ENCODE data around the gene COX4I2.

The COX4I2 gene

GRCh38 chr20:31654534-31654933, 16.8 kb downstream of the COX4I2 start:
- no peaks in the 10 kb centered on the region for H4K20me1 ChIP-seq (ENCODE audit: insufficient read depth)
- no peaks in the 10 kb centered on the region for H3K4me1 ChIP-seq (ENCODE audit: low read depth, poor library complexity, severe bottlenecking)
- TF ChIP-seq CTCF (conservative IDR thresholded peaks at IDR 0.05; ENCODE audit: low read depth, low read length), result no peak
- H3K79me2 ChIP-seq (ENCODE audit: insufficient read depth, low read depth), result no peaks in the 10 kb centered on the region
- no peak overlapping the region for H3K27ac ChIP-seq
- H2AFZ ChIP-seq (ENCODE audit: low read depth), result no peak overlapping the region
- no peaks in the 10 kb centered on the region for H3K27me3 ChIP-seq (ENCODE audit: insufficient read depth, low read depth)
- H3K9ac ChIP-seq, result no peak overlapping the region
- H3K4me3 ChIP-seq (IDR thresholded peaks at IDR 0.05; ENCODE audit: insufficient read depth, low read depth, low read length), result no peak overlapping the region
- no peaks in the 10 kb centered on the region for H3K36me3 ChIP-seq (ENCODE audit: insufficient read depth)
- H3K4me2 ChIP-seq, result no peak overlapping the region

GRCh38 chr20:31661625-31662371, 24.1 kb downstream of the COX4I2 start:
- H3K9ac ChIP-seq, result peak overlapping the region; percentile 5; the same call in 1 of the 2 replicates
- H3K27me3 ChIP-seq (ENCODE audit: insufficient read depth, low read depth), result no peaks in the 10 kb centered on the region

GRCh38 chr20:31662372-31662854, 24.7 kb downstream of the COX4I2 start:
- Histone ChIP-seq H3K9ac (peak overlapping the region; percentile 5; the same call in 1 of the 2 replicates), H3K4me3 (IDR thresholded peaks at IDR 0.05; ENCODE audit: insufficient read depth, low read depth, low read length) (no peak overlapping the region), H3K27me3 (ENCODE audit: insufficient read depth, low read depth) (no peaks in the 10 kb centered on the region), H2AFZ (ENCODE audit: low read depth) (peak overlapping the region; percentile 70; the same call in 1 of the 2 replicates), H4K20me1 (ENCODE audit: insufficient read depth) (no peaks in the 10 kb centered on the region), H3K36me3 (ENCODE audit: insufficient read depth) (no peaks in the 10 kb centered on the region), H3K79me2 (ENCODE audit: insufficient read depth, low read depth) (no peaks in the 10 kb centered on the region), H3K4me1 (ENCODE audit: low read depth, poor library complexity, severe bottlenecking) (peaks cover 27% of the 10 kb centered on the region), H3K27ac (no peak overlapping the region), H3K4me2 (peak overlapping the region; percentile 84; the same call in 1 of the 2 replicates)
- TF ChIP-seq CTCF (conservative IDR thresholded peaks at IDR 0.05; ENCODE audit: low read depth, low read length), result no peak

More at GRCh38 chr20:31661625-31662371, 24.1 kb downstream of the COX4I2 start:
- Histone ChIP-seq H3K27ac (no peak overlapping the region), H3K79me2 (ENCODE audit: insufficient read depth, low read depth) (no peaks in the 10 kb centered on the region), H2AFZ (ENCODE audit: low read depth) (peak overlapping the region; percentile 70), H3K4me3 (IDR thresholded peaks at IDR 0.05; ENCODE audit: insufficient read depth, low read depth, low read length) (no peak overlapping the region), H4K20me1 (ENCODE audit: insufficient read depth) (no peaks in the 10 kb centered on the region), H3K4me2 (peak overlapping the region; percentile 84), H3K36me3 (ENCODE audit: insufficient read depth) (no peaks in the 10 kb centered on the region), H3K4me1 (ENCODE audit: low read depth, poor library complexity, severe bottlenecking) (peaks cover 27% of the 10 kb centered on the region)
- TF ChIP-seq CTCF (conservative IDR thresholded peaks at IDR 0.05; ENCODE audit: low read depth, low read length), result peak; percentile 75

GRCh38 chr20:31663524-31663837, 25.8 kb downstream of the COX4I2 start:
- no peak overlapping the region for H3K9ac ChIP-seq
- H3K79me2 ChIP-seq (ENCODE audit: insufficient read depth, low read depth), result no peaks in the 10 kb centered on the region
- H3K4me2 ChIP-seq, result no peak overlapping the region
- no peaks in the 10 kb centered on the region for H4K20me1 ChIP-seq (ENCODE audit: insufficient read depth)
- H3K27ac ChIP-seq, result no peak overlapping the region
- no peak overlapping the region for H2AFZ ChIP-seq (ENCODE audit: low read depth)
- H3K4me1 ChIP-seq (ENCODE audit: low read depth, poor library complexity, severe bottlenecking), result peaks cover 27% of the 10 kb centered on the region
- no peak overlapping the region for H3K4me3 ChIP-seq (IDR thresholded peaks at IDR 0.05; ENCODE audit: insufficient read depth, low read depth, low read length)
- no peaks in the 10 kb centered on the region for H3K27me3 ChIP-seq (ENCODE audit: insufficient read depth, low read depth)
- no peak for TF ChIP-seq CTCF (conservative IDR thresholded peaks at IDR 0.05; ENCODE audit: low read depth, low read length)
- no peaks in the 10 kb centered on the region for H3K36me3 ChIP-seq (ENCODE audit: insufficient read depth)

Data from KMS-11 (cell line).